SK-N-SH (cell line): ENCODE measurements around the gene FRYL.

Source experiments
- EP300 ChIP-seq, 2 experiments: IDR thresholded peaks; 2 replicates each; pipeline versions ENCODE4 v1.4.0 to v1.6.1; 2012; ENCODE audit warnings: borderline replicate concordance in 1 of 2, low read depth in 1 of 2, low read length in 1 of 2
- GABPA ChIP-seq: IDR thresholded peaks from 2 replicates; pipeline ENCODE4 v1.4.0; 2012; ENCODE audit warnings: low read depth, mild to moderate bottlenecking
- MEF2A ChIP-seq: IDR thresholded peaks from 2 replicates; pipeline ENCODE4 v1.4.0; 2012; ENCODE audit warnings: low read depth, borderline replicate concordance
- SIN3A ChIP-seq: IDR thresholded peaks from 2 replicates; pipeline ENCODE4 v1.6.1; 2012; ENCODE audit warnings: low read depth, mild to moderate bottlenecking, low read length, moderate library complexity, borderline replicate concordance

- no peak for TF ChIP-seq GABPA
- TF ChIP-seq EP300 (IDR thresholded peaks at IDR 0.05; ENCODE audit: borderline replicate concordance in 1 of 2, low read depth in 1 of 2, low read length in 1 of 2): no peak
- no peak for TF ChIP-seq MEF2A
- TF ChIP-seq SIN3A: no peak
Observed at GRCh38 chr4:48791313-48791712, 11.2 kb upstream of the FRYL start.
